NOMO-1 treated with DMSO at 0.1 percent for 48 hours (cell line): ENCODE measurements around the gene NRROS.
"Not testable (repeated sequence)": the region's sequence is repeated elsewhere in the genome, so short reads cannot be mapped to it uniquely, and the experiment has no call there.

Experiments used
- DNase-seq: peaks from one replicate; lab custom pipeline; 2025; ENCODE audit not compliant: unreplicated experiment; lab: John Stamatoyannopoulos, UW

Gene NRROS

DNA sequence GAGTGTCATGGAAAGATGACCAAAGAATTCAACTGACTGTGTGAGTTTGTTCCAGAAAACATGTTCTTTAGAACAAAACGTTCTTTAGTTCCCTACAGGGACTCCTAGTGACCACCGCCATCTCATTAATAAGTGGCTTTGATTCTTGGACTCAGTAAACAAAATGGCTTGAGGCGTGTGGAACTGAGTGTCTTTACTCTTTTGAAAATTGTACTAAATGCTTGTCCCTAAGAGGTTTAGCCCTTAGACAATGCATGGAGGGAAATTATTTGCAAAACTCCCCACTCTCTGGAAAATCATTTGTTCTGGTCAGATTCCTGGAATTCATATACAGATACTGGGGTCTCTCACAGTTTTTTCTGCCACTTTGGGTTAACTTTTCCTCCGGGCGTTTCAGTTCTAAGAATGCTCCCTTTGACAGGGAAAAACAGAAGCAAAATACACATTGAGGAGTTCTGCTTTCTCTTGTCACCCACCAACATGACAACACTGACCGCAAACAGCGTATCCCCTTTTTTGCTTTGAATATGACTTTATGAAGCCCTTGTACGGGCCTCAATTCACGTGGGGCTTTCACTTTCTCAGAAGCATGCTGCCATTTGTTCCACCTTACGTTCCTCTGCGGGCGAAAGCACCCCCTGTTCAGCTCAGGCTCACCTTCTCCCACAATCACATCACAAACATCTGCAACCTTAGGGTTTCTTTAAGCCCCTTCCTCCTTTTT is 15.3 kb upstream of the NRROS start:
- peak; percentile 98 for DNase-seq

DNA sequence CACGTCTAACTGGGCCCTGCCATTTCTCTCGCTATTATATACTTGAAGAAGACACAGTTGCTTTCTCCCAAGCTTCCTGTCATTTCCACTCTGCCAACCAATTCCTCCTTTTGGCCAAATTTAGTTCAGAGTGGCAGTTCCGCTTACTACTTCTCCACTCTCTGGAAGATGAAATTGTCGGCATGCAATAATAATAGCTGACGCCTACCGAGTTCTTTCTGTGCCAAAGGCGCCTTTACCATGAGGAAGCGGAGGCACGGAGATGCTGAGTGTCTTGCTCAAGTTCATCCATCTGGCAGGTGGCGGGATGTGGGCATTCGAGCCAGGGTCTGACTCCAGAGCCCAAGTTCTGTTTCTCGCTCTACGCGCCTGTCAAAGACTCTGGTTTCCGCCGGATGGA is 14.6 kb upstream of the NRROS start:
- DNase-seq = peak; percentile 95

- no peak for DNase-seq
Observed at GRCh38 chr3:196625331-196625730, 14.2 kb upstream of the NRROS start.

DNA sequence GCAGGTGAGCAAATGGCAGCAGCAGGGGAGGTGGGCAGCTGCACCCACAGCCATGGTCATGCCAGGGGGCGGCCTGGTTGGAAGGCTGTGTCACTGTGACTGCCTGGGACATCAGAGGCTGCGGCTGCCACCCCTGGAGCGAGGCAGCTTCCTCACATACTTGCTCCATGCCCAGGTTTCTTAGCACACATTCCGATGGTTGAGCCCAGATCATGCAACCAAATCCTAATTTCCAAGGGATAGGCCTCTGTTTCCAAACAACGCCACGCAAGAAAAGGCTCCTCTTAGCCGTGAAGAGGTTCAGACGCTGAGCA is 11.6 kb upstream of the NRROS start:
- no peak for DNase-seq

- peak; percentile 69 for DNase-seq
Observed at GRCh38 chr3:196629228-196629627, 10.3 kb upstream of the NRROS start.

DNA sequence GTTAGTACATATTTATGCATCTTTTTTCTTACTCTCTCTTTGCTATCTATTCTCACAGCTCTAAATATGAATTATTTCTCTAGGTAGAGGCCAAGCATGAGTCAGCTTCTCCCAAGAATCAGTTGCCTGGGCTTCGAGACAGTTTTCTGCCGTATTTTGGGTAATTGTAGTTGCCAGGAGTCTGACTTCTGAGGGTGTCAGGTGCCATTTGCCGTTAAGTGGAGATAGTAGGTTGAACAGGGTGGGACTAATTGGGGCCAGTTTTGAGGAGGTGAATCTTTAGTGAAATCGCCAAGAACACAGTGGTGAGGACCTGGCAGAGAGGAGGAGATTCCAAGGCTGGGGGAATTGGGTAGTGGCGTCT is 7.8 kb upstream of the NRROS start:
- peak; percentile 74 for DNase-seq

GRCh38 chr3:196632046-196632751 is 7.3 kb upstream of the NRROS start:
- DNase-seq = peak; percentile 100

- DNase-seq = peak; percentile 26
Observed at GRCh38 chr3:196633555-196634151, 5.8 kb upstream of the NRROS start.

GRCh38 chr3:196634224-196634623 is 5.3 kb upstream of the NRROS start:
- DNase-seq = peak; percentile 86

DNA sequence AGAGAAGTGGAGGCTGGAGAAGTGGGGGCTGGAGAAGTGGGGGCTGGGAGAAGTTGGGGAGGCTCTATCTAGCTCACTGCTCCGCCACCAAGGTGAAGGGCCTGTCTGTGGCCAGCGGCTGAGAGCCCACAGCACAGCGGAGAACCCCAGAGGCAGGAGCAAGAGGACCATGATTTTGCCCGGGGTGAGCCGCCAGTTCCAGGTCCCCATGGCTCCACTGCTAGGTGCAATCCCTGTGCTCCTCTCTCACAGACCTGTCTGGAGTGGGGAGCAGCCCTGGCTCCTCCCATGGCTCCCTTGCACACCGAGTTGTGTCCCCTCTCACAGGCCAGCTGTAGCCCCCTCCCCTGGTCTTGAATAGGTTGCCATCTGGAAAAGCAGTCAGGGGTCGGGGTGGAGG is 4.7 kb upstream of the NRROS start:
- no peak for DNase-seq

DNA sequence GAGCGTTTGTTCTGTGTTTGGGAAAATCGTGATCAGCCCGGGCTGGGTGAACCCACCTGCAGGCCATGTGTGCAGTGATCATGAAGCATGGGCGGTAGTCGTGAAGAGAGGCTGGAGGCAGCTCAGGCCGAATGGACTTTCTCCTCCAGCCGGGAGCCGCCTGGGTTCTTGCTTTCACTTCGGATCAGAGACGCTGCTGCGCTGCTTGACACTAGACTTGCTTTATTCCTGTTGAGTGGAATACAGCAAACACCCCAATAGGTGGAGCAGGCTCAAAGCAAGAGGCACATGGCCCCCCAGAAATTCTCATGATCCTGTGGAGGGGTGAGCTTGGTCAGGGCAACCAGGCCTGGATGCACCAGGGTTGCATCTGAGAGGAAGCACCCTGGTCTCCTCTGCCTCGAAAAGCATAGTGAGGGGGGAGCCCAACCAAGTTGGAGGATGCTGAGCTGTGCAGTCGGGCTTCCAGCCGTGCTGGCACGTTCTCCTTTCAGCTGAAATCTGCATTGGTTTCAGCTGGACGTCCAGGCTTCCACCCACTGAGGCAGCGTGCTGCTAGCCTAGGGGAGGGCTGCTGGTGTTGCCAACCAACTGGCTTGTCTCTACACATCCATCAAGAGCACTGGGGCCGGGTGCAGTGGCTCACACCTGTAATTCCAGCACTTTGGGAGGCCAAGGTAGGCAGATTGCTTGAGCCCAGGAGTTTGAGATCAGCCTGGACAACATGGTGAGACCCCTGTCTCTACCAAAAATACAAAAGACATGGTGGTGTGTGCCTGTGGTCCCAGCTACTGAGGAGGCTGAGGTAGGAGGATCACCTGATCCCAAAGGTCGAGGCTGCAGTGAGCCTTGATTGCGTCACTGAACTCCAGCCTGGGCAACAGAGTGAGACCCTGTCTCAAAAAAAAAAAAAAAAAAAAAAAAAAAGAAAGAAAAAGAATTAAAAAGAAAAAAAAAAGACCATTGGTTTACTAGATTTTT is 2.8 kb upstream of the NRROS start:
- DNase-seq = no peak

DNA sequence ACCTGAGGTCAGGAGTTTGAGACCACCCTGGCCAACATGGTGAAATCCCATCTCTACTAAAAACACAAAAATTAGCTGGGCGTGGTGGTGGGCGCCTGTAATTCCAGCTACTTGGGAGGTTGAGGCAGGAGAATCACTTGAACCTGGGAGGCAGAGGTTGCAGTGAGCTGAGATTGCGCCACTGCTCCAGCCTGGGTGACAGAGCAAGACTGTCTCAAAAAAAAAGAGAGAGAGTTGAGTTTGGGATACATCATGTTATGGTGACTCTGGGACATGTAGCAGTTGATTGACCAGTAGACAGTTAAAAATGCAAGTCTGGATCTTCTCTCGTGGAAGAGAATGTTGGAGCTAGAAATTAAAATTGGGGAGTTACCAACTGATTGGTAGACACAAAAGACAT is 1.6 kb upstream of the NRROS start:
- not testable (repeated sequence) for DNase-seq

DNA sequence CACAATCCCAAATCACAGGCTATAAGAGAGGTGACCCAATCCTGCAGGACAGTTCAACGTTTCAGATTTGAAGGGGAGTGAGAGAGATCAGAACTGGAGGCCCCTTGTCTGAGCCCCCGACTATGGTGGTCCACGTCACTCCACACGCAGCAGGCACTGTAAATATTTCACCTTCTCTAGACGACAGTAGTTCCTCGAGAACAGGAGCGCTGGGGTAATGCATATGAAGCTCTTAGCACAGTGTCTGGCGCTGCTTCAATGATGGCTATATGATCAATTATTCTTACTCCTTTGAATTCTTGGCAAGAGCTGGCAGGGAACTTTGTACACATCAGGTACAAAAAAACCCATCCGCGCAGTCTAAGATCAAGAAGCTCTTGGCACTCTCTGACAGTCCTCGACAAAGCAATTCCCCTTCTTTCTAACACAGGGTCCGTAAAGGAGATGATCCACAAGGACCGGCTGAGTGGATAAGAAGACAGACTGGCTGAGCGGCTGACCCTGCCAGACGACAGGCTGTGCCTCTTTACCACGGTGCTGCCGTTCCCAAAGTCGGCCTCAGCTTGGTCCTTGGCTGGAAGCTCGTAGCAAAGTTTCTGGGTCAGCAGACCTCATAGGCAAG is 522 bp upstream of the NRROS start:
- peak; percentile 38 for DNase-seq

DNA sequence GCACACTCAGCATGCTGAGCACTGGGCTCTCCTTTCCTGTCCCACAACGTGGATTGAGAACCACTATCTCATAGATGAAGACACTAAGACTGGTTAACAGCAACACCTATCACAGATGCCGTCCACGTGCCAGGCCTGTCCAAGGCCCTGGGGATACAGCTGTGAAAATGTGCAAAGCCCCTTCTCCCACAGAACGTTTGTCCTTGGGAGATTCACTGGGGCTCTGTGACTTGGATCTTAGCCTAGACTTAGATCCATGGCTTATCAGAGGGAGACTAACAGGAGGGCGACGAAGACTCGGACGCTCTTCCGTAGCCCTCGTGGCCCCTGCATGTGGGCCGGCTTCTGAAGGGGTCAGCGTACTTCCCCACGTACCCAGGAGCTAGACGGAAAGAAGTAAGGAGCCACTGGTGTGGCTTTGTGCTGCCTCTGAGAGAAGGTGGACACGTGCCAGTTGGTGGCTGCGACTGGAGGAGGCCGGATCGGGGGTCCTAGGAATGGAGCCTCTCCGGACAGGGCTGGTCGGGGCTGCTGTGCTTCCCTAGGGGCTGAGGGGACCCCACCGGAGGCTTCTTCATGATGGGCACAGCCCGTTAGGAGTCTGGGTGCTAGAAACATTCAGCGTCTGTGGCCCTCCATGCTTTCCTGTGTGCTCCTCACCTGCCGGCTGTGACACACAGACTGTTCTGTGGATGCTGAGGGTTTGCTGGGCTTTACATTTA is 964 bp downstream of the NRROS start:
- peak; percentile 35 for DNase-seq

GRCh38 chr3:196641333-196642054 is 2.0 kb downstream of the NRROS start:
- DNase-seq = no peak

GRCh38 chr3:196642434-196642833 is 2.9 kb downstream of the NRROS start:
- no peak for DNase-seq

DNA sequence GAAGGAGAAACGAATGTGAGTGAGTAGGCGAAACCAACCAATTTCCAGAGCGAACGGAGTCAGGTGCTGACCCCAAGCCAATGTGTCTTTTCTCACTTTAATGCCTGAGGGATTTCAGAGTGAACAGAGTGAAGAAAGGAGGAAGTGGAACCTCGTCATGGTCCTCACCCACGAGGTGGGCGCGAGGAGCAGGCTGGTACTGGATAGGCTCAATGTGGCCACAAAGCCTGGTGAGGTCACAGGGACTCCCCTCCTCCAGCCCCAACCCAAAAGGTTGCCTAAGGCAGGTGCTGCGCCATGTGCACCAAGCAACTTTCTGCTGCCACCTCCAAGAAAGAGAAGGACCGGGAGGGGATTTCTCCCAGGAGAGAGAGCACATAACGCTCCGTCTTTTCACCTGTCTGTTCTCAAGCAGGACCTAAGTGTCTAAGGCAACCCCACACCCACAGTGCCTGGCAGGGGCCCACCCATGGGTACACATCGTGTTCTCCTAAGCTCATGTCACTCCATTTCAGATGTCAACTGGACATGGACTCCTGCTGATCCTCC is 3.8 kb downstream of the NRROS start:
- peak; percentile 94 for DNase-seq

DNA sequence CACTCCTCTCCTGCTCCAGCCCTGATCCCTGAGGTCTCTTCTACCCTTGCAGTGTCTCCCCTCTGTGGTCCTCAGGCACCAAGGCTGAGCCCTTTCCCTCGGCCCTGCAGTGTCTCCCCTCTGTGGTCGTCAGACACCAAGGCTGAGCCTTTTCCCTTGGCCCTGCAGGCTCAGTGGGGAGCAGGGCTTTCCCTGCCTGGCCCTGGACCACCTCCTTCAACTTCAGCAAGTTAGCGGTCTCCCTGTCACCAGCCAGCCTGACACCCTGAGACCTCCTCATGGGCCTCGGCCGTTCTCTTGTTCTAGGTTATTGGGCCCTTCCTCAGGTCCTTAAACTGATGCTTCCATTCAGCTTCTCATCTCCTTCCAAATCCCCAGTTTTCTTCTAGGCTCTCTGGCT is 4.3 kb downstream of the NRROS start:
- no peak for DNase-seq

DNA sequence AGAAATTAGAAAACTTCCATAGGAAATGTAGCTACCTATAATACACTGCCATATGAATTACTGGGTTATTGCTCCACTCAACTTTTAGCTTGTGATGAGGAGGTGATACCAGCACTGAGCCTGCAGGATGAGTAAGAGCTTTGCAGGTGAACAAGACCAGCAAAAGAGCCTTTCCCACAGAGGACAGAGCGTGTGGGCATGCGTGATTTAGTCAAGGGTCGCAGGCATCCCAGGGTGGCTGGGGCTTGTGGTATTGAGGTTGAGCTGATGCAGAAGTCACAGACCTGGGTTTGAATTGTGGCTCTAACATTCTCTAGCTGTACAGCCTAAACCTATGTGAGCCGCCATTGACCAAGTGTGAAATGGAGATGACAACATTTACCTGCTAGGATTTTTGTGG is 5.6 kb downstream of the NRROS start:
- no peak for DNase-seq
